ENCODE data around the gene ANKRD53. TPM values are rescaled to one million over a fixed set of nuclear protein-coding genes. Genes with fewer than 3 reads are reported as not detected.

Gene ANKRD53
- total and polyA plus RNA-seq, 5 donors from 2014 or later, result 0.09 to 0.94 TPM; not detected in 3

DNA sequence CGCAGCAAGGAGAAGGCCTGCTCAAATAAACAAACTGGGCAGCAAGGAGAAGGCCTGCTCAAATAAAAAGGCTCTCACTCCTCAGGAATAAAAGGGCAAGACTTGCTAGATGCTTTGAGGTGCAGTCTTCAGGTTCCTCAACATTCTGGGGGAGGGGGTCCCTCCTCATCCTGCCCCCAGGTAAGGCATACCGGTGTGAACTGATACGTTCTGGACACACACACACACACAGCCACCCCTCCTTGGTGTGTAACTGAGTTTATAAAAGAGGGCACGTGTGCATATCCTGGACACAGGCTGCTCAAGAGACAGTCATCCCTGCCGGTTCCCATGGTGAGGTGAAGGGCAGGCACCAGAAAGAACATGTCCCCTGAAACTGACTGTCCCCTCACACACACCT, 11.8 kb downstream of the ANKRD53 start:
- Mint-ChIP-seq H3K4me3 (no peak overlapping the region), H3K4me1 (peaks cover 15 to 48% (median 27%) of the 10 kb centered on the region in 4 donors), H3K27me3 (no peaks in the 10 kb centered on the region), H3K36me3 (peaks cover 39% of the 10 kb centered on the region), H3K9me3 (peaks cover 0 to 3% (median 0%) of the 10 kb centered on the region in 7 donors), H3K27ac (no peak overlapping the region)
- H3K27ac ChIP-seq (ENCODE audit: insufficient read depth, low read length, poor library complexity, severe bottlenecking), result no peak overlapping the region
- no peak overlapping the region for H3K4me3 ChIP-seq (ENCODE audit: low read depth, low read length)
- H3K4me1 ChIP-seq (ENCODE audit: control insufficient read depth, insufficient read depth, low read length, poor library complexity, severe bottlenecking), result peaks cover 23% of the 10 kb centered on the region
- peaks cover 59% of the 10 kb centered on the region for H3K36me3 ChIP-seq (ENCODE audit: control insufficient read depth, insufficient read depth, low read length)
- no peaks in the 10 kb centered on the region for H3K27me3 ChIP-seq (ENCODE audit: control insufficient read depth, insufficient read depth, low read length)
- ATAC-seq (ENCODE audit: low read depth in 2 of 2) (no peak), DNase-seq (no peak)
- no peaks in the 10 kb centered on the region for H3K9me3 ChIP-seq (ENCODE audit: control insufficient read depth in 2 of 2, low read length in 2 of 2)

DNA sequence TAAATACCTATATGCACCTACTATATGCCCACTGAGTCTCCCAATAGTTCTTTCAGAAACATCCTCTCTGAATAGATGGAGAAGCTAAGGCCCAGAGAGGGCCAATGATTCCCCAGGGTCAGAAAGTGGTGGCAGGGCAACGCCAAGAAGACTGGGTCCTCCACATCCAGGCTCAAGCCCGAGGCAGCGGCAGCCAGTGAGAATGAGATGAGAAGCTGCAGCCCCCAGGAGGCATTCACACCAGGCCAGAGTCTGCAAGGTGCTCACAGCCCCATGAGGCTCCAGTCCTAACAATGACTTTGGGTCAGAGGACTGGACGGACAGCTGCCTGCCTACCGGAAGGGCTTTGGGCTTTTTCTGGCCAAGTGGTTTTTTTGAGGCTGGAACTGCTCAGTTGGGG, 12.7 kb downstream of the ANKRD53 start:
- Mint-ChIP-seq H3K27me3 (no peaks in the 10 kb centered on the region), H3K27ac (peak overlapping the region in 1 of 3 donors; percentile 74), H3K4me3 (peak overlapping the region in 2 of 4 donors; percentile 42 to 78), H3K4me1 (peaks cover 21 to 48% (median 35%) of the 10 kb centered on the region in 4 donors), H3K9me3 (peaks cover 0 to 3% (median 0%) of the 10 kb centered on the region in 7 donors), H3K36me3 (peaks cover 34% of the 10 kb centered on the region)
- peaks cover 56% of the 10 kb centered on the region for H3K36me3 ChIP-seq (ENCODE audit: control insufficient read depth, insufficient read depth, low read length)
- H3K9me3 ChIP-seq (ENCODE audit: control insufficient read depth in 2 of 2, low read length in 2 of 2), result no peaks in the 10 kb centered on the region
- H3K4me1 ChIP-seq (ENCODE audit: control insufficient read depth, insufficient read depth, low read length, poor library complexity, severe bottlenecking), result peaks cover 26% of the 10 kb centered on the region
- no peak overlapping the region for H3K4me3 ChIP-seq (ENCODE audit: low read depth, low read length)
- DNase-seq (no peak), ATAC-seq (ENCODE audit: low read depth in 2 of 2) (no peak)
- H3K27me3 ChIP-seq (ENCODE audit: control insufficient read depth, insufficient read depth, low read length), result no peaks in the 10 kb centered on the region
- H3K27ac ChIP-seq (ENCODE audit: insufficient read depth, low read length, poor library complexity, severe bottlenecking), result no peak overlapping the region

DNA sequence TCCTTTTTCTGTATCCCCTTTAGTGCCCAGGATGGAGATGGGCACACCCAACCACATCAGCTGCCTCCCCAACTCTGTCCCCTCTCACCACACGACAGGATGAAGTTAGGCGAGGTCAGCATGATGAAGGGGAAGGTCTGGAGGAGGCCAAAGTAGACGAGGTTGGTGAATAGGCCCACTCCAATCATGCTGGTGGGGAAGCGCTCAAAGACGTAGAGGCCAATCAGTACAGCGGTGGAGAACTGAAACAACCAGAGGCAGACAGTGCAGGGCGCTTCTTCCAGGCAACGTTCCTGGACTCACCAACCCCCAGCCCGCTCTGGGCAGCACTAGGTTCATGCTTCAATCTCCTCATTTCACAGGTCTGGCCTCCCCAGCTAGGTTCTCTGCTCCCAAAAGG, 13.3 kb downstream of the ANKRD53 start:
- DNase-seq (no peak), ATAC-seq (ENCODE audit: low read depth in 2 of 2) (no peak)
- Mint-ChIP-seq H3K36me3 (peaks cover 28% of the 10 kb centered on the region), H3K27me3 (no peaks in the 10 kb centered on the region), H3K27ac (peak overlapping the region in 2 of 3 donors; percentile 31 to 32), H3K4me3 (peak overlapping the region; percentile 13 to 78 (median 58)), H3K4me1 (peaks cover 21 to 42% (median 35%) of the 10 kb centered on the region in 4 donors), H3K9me3 (peaks cover 0 to 2% (median 0%) of the 10 kb centered on the region in 7 donors)
- no peaks in the 10 kb centered on the region for H3K27me3 ChIP-seq (ENCODE audit: control insufficient read depth, insufficient read depth, low read length)
- no peaks in the 10 kb centered on the region for H3K9me3 ChIP-seq (ENCODE audit: control insufficient read depth in 2 of 2, low read length in 2 of 2)
- no peak overlapping the region for H3K4me3 ChIP-seq (ENCODE audit: low read depth, low read length)
- no peak overlapping the region for H3K27ac ChIP-seq (ENCODE audit: insufficient read depth, low read length, poor library complexity, severe bottlenecking)
- peaks cover 26% of the 10 kb centered on the region for H3K4me1 ChIP-seq (ENCODE audit: control insufficient read depth, insufficient read depth, low read length, poor library complexity, severe bottlenecking)
- peaks cover 51% of the 10 kb centered on the region for H3K36me3 ChIP-seq (ENCODE audit: control insufficient read depth, insufficient read depth, low read length)

DNA sequence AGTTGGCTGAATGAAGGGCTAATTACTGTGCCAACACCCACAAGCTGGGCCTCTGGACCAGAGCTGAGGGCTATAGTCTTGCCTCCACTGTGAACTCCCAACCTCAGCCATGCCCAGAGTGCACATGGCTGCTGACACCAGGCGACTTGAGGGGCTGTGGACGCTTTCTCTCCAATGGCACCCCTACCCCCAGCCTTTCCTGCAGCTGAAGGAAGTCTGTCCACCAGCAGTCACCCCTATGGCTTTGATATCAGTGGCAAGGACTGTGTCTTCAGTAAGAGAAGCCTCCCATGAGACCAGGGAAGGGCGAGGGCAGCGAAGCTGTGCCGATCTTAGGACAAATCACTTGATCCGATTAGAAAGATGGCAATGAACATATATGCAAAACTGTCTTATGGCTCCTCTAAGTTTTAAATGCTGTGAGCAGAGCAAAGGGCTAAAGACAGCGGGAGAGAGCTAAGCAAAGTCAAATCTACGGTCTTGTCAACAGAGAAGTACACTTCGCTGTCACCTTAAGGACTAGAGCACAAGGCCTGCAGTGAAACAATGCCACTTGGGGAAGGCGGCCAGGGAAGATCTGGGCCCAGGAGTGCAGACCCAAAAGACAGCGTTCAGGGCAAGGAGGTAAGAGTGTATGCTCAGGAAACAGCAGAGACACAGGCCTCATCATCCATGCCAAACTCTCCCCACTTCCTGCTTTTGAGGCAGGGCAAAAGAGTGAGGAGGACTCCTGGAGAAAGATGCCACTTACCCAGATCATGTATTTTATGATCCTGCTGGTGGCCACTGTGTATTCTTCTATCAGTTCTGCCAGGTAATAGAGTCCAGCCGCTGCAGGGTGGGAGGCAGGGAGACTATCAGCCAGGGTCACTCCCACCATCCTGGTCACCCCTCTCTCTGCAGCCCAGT, 14.8 kb downstream of the ANKRD53 start:
- H3K9me3 ChIP-seq (ENCODE audit: control insufficient read depth in 2 of 2, low read length in 2 of 2), result no peaks in the 10 kb centered on the region
- no peaks in the 10 kb centered on the region for H3K27me3 ChIP-seq (ENCODE audit: control insufficient read depth, insufficient read depth, low read length)
- peak overlapping the region; percentile 83 for H3K4me3 ChIP-seq (ENCODE audit: low read depth, low read length)
- peak overlapping the region; percentile 90 to 96 (median 90) for H3K27ac Mint-ChIP-seq
- no peak for ATAC-seq (ENCODE audit: low read depth in 2 of 2)
- H3K27me3 Mint-ChIP-seq, result no peaks in the 10 kb centered on the region
- H3K4me1 ChIP-seq (ENCODE audit: control insufficient read depth, insufficient read depth, low read length, poor library complexity, severe bottlenecking), result peaks cover 26% of the 10 kb centered on the region
- H3K9me3 Mint-ChIP-seq, result no peaks in the 10 kb centered on the region
- peak overlapping the region; percentile 89 to 97 (median 95) for H3K4me3 Mint-ChIP-seq
- H3K36me3 Mint-ChIP-seq, result peaks cover 16% of the 10 kb centered on the region
- DNase-seq, result peak in 1 of 3 donors; percentile 31
- H3K36me3 ChIP-seq (ENCODE audit: control insufficient read depth, insufficient read depth, low read length), result peaks cover 37% of the 10 kb centered on the region
- peaks cover 21 to 41% (median 29%) of the 10 kb centered on the region in 4 donors for H3K4me1 Mint-ChIP-seq
- peak overlapping the region; percentile 68 for H3K27ac ChIP-seq (ENCODE audit: insufficient read depth, low read length, poor library complexity, severe bottlenecking)

- peak overlapping the region; percentile 76 to 96 (median 90) for H3K27ac Mint-ChIP-seq
- H3K27me3 Mint-ChIP-seq, result no peaks in the 10 kb centered on the region
- H3K4me1 Mint-ChIP-seq, result peaks cover 23 to 40% (median 29%) of the 10 kb centered on the region in 4 donors
- H3K9me3 Mint-ChIP-seq, result no peaks in the 10 kb centered on the region
- H3K9me3 ChIP-seq (ENCODE audit: control insufficient read depth in 2 of 2, low read length in 2 of 2), result no peaks in the 10 kb centered on the region
- peak overlapping the region; percentile 83 for H3K4me3 ChIP-seq (ENCODE audit: low read depth, low read length)
- H3K4me3 Mint-ChIP-seq, result peak overlapping the region; percentile 89 to 97 (median 95)
- H3K27ac ChIP-seq (ENCODE audit: insufficient read depth, low read length, poor library complexity, severe bottlenecking), result peak overlapping the region; percentile 68
- H3K36me3 Mint-ChIP-seq, result peaks cover 9% of the 10 kb centered on the region
- no peaks in the 10 kb centered on the region for H3K27me3 ChIP-seq (ENCODE audit: control insufficient read depth, insufficient read depth, low read length)
- no peak for ATAC-seq (ENCODE audit: low read depth in 2 of 2)
- DNase-seq, result no peak
- H3K36me3 ChIP-seq (ENCODE audit: control insufficient read depth, insufficient read depth, low read length), result peaks cover 27% of the 10 kb centered on the region
- peaks cover 26% of the 10 kb centered on the region for H3K4me1 ChIP-seq (ENCODE audit: control insufficient read depth, insufficient read depth, low read length, poor library complexity, severe bottlenecking)
Observed at GRCh38 chr2:70994009-70994698, 15.7 kb downstream of the ANKRD53 start.

DNA sequence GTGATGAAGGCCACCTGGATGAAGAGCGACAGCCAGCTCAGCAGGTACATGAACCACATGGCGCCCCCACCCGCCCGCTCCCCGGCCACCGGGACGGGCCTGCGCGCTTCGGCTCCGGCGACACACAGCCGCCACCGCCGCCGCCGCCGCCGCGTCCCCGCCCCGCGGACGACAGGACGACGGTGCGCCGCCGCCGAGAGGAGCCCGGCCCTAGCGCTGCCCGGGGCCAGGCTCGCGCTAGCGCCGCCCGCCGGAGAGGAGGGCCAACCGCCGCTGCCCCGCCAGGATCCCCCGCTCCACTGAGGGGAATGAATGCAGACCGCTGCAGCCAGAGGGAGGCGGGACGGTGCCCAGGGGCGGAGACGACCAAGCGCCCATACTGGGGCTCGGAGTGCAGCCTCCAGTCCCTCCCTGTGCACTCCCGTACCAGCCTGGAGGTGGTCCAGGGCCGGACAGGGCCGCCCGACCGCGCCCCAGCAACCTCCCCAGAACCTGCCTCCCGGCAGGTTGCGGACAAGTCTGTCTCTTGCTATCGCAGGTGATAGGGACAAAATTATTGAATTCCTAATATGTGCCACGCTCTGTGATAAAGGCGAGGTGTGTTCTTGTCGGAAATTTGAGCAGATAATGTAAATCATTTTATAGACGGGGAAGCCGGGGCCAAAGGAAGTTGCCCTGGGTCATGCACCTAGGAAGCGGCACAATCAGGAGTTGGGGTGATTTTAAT, 16.4 kb downstream of the ANKRD53 start, which contains the start of gene TEX261:
Gene TEX261, minus strand, starts transcription at position 175 of the 727 bp plus-strand sequence. Its CDS starts 116 bp downstream, at position 59.
- H3K4me3 Mint-ChIP-seq, result peak within 1 kb of the TSS; percentile 94 to 99 (median 96)

DNA sequence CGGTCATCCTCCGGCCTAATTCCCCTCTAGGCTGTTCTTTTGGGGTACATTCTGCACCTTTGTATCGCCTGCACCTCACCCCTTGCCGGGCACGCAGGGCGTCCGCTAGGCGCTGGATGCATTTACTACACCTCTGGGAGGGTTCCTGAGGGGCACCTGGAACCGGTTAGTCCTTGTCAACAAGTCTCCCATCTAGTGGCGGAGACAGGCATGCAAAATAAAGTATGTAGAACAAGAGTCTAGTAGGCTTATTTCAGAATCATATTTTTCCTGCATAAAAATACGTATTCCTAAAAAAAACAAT, 16.9 kb downstream of the ANKRD53 start:
- Mint-ChIP-seq H3K4me3 (peak overlapping the region; percentile 94 to 99 (median 96)), H3K27ac (peak overlapping the region; percentile 86 to 91 (median 87)), H3K36me3 (peaks cover 9% of the 10 kb centered on the region), H3K4me1 (peaks cover 25 to 38% (median 30%) of the 10 kb centered on the region in 4 donors), H3K27me3 (no peaks in the 10 kb centered on the region), H3K9me3 (no peaks in the 10 kb centered on the region)
- Histone ChIP-seq H3K27me3 (ENCODE audit: control insufficient read depth, insufficient read depth, low read length) (no peaks in the 10 kb centered on the region), H3K4me1 (ENCODE audit: control insufficient read depth, insufficient read depth, low read length, poor library complexity, severe bottlenecking) (peaks cover 26% of the 10 kb centered on the region), H3K36me3 (ENCODE audit: control insufficient read depth, insufficient read depth, low read length) (peaks cover 16% of the 10 kb centered on the region), H3K4me3 (ENCODE audit: low read depth, low read length) (peak overlapping the region; percentile 93), H3K27ac (ENCODE audit: insufficient read depth, low read length, poor library complexity, severe bottlenecking) (peak overlapping the region; percentile 49), H3K9me3 (ENCODE audit: control insufficient read depth in 2 of 2, low read length in 2 of 2) (no peaks in the 10 kb centered on the region)
- DNase-seq (peak; percentile 40 to 75 (median 56)), ATAC-seq (ENCODE audit: low read depth in 2 of 2) (peak; percentile 27 to 38)

More for the DNA sequence above, 16.4 kb downstream of the ANKRD53 start, which contains the start of gene TEX261:
- Histone ChIP-seq H3K4me3 (ENCODE audit: low read depth, low read length) (peak within 1 kb of the TSS; percentile 93), H3K27ac (ENCODE audit: insufficient read depth, low read length, poor library complexity, severe bottlenecking) (peak within 1 kb of the TSS; percentile 68), H3K36me3 (ENCODE audit: control insufficient read depth, insufficient read depth, low read length) (peaks cover 22% of the 10 kb centered on the region), H3K4me1 (ENCODE audit: control insufficient read depth, insufficient read depth, low read length, poor library complexity, severe bottlenecking) (peaks cover 26% of the 10 kb centered on the region), H3K27me3 (ENCODE audit: control insufficient read depth, insufficient read depth, low read length) (no peaks in the 10 kb centered on the region), H3K9me3 (ENCODE audit: control insufficient read depth in 2 of 2, low read length in 2 of 2) (no peaks in the 10 kb centered on the region)
- Mint-ChIP-seq H3K4me1 (peaks cover 23 to 40% (median 29%) of the 10 kb centered on the region in 4 donors), H3K27me3 (no peaks in the 10 kb centered on the region), H3K36me3 (peaks cover 9% of the 10 kb centered on the region), H3K27ac (peak within 1 kb of the TSS; percentile 86 to 96 (median 90)), H3K9me3 (no peaks in the 10 kb centered on the region)
- ATAC-seq (ENCODE audit: low read depth in 2 of 2) (peak; percentile 98), DNase-seq (peak; percentile 82 to 92 (median 89))
